HG03575 (cell line): Measurements from ENCODE around the gene BAIAP2L1.

ENCODE experiments used
- ATAC-seq: cut with Tn5 transposase; IDR thresholded peaks from one replicate; pipeline ENCODE4 v1.9.1; 2021; ENCODE audit not compliant: unreplicated experiment, insufficient number of reproducible peaks, low FRiP score; ENCODE audit errors: extremely low read depth

Gene BAIAP2L1

GRCh38 chr7:98365863-98366561 lies 34.9 kb downstream of the BAIAP2L1 start:
- ATAC-seq, result no peak

GRCh38 chr7:98364220-98364619 lies 36.7 kb downstream of the BAIAP2L1 start:
- ATAC-seq, result no peak

GRCh38 chr7:98362517-98362916 lies 38.4 kb downstream of the BAIAP2L1 start:
- ATAC-seq, result no peak

- ATAC-seq, result no peak
Observed at GRCh38 chr7:98360221-98361130, 40.4 kb downstream of the BAIAP2L1 start.

DNA sequence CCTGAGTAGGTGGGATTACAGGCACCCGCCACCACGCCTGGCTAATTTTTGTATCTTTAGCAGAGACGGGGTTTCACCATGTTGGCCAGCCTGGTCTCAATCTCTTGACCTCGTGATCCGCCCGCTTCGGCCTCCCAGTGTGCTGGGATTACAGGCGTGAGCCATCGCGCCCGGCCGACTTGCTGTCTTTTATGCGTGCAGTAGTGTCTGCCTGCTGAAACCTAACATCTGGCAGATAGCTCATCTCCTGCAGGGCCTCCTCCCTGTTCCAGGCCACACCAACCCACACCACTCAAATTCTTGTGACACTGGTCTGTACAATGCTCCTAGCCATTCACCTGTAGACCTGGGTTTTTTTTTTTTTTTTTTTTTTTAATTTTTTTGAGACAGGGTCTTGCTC lies 41.5 kb downstream of the BAIAP2L1 start:
- ATAC-seq, result no peak

- no peak for ATAC-seq
Observed at GRCh38 chr7:98358706-98359105, 42.2 kb downstream of the BAIAP2L1 start.

- no peak for ATAC-seq
Observed at GRCh38 chr7:98357751-98358161, 43.1 kb downstream of the BAIAP2L1 start.

- no peak for ATAC-seq
Observed at GRCh38 chr7:98355250-98355538, 45.7 kb downstream of the BAIAP2L1 start.

- no peak for ATAC-seq
Observed at GRCh38 chr7:98354511-98355249, 46.2 kb downstream of the BAIAP2L1 start.

GRCh38 chr7:98354052-98354451 lies 46.8 kb downstream of the BAIAP2L1 start:
- ATAC-seq, result no peak

- ATAC-seq, result no peak
Observed at GRCh38 chr7:98352621-98353020, 48.3 kb downstream of the BAIAP2L1 start.

GRCh38 chr7:98351136-98351535 lies 49.8 kb downstream of the BAIAP2L1 start:
- no peak for ATAC-seq

DNA sequence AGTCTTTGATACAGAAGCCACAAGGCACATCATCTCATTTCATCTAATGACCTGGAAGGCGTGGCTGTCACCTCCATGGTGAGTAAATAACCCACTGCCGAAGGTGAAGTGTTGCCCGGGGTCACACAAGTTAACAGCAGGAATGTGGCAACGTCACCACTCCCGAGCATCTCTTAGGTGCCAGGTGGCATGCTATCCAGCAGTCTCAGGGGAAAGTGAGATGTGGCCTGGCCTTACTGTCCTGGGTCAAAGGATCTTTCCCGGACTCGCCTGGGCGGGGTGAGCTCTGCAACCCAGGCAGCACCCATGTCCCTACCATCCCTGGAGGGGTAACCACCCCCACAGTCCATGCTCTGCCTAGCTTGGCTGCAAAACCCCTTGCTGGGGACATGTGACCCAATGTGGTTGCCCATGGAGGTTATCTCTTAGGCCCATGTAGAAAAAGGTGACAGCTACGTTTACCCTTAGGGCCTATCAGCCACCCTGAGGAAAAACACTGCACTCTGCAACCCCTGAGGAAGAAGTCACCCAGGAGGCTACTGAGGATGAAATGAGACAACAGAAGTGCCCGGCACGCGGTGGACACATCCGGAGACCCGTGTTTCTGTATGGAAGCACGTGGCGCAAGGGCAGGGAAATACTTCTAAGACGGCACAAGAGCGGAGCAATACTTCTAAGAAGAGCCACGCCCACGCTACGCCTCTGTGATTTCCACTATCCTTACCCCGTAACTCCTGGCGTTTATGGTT lies 52.0 kb downstream of the BAIAP2L1 start:
- ATAC-seq, result no peak

DNA sequence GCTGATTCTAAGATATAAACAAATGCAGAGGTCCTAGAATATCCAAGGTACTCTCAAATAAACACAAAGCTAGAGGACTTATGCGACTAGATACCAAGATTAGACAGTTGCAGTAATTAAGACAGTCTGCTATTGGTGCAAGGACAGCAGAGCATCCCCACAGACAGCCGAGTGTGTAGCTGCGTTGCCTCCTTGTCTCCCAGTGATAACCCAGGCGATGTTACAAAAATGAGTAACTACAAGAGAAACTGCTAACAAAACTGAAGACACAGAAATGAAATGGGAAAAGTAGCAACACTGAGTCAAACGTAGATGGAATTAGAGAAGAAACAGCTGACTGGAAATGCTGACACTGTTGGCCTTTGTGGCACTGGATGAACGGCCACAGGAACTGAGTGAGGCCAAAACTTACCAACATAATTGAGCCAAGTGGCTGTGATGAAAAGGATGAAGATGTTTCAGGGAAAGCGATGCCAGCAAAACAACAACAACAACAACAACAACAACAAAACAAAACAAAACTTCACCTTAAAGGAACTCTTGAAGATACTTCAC lies 54.3 kb downstream of the BAIAP2L1 start:
- no peak for ATAC-seq

- no peak for ATAC-seq
Observed at GRCh38 chr7:98341106-98341505, 59.8 kb downstream of the BAIAP2L1 start.

- no peak for ATAC-seq
Observed at GRCh38 chr7:98339043-98339442, 61.8 kb downstream of the BAIAP2L1 start.

GRCh38 chr7:98338441-98338840 lies 62.4 kb downstream of the BAIAP2L1 start:
- ATAC-seq, result no peak

DNA sequence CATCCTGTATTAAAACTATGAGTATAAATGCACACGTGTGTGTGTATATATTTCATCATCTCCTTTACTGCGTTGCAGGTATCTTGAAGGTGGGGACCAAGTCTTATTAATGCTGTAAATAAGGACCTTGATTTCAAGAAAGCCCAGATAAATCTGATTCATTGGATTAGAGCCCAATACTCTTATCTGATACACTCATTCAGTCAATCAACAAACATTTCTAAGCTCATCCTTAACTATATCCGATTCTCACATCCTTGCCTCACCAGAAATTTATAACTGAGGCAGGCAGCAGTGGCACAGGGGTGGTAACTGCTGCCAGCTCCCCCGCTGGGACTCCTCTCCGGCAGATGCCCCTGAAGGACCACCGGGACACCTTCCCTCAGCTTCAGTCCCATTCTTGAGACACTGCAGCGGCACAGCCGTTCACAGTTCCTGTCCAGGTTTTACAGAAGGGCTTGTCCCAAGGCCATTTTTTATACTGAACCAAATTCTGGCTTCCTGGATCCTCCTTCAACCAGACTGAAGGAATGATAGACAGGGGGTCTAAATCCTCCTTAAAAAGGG lies 65.4 kb downstream of the BAIAP2L1 start:
- no peak for ATAC-seq

GRCh38 chr7:98334081-98334480 lies 66.8 kb downstream of the BAIAP2L1 start:
- no peak for ATAC-seq
